Neural progenitor cell (in vitro differentiated cells): ENCODE measurements around the gene TF. TPM values are rescaled to one million over a fixed set of nuclear protein-coding genes. Genes with fewer than 3 reads are reported as not detected.

Experiments
- DNase-seq: peaks from one replicate; pipeline ENCODE4 v3.0.0-alpha.2; 2016; ENCODE audit warnings: low spot score
- H2AFZ ChIP-seq: fragments of 200-600 bp; sonication (generic); replicated peaks from 2 replicates; pipeline ENCODE4 v1.6.1; 2016; ENCODE audit warnings: antibody characterized with exemption
- H3F3A ChIP-seq: fragments of 200-600 bp; sonication (generic); 2 replicates; pipeline ENCODE4 v1.6.1; 2016; ENCODE audit warnings: antibody characterized with exemption, low read depth
- H3K27ac ChIP-seq: fragments of 200-600 bp; sonication (generic); 2 replicates; pipeline ENCODE4 v1.5.1; 2016; ENCODE audit warnings: mild to moderate bottlenecking
- H3K27me3 ChIP-seq: fragments of 200-600 bp; sonication (generic); 2 replicates; pipeline ENCODE4 v1.6.1; 2016; ENCODE audit warnings: mild to moderate bottlenecking, moderate library complexity
- H3K36me3 ChIP-seq: fragments of 200-600 bp; sonication (generic); 2 replicates; pipeline ENCODE4 v1.5.1; 2016
- H3K4me1 ChIP-seq: fragments of 200-600 bp; sonication (generic); 2 replicates; pipeline ENCODE4 v1.6.1; 2016; ENCODE audit warnings: mixed run types
- H3K4me2 ChIP-seq: fragments of 200-600 bp; sonication (generic); 2 replicates; pipeline ENCODE4 v1.6.1; 2016
- H3K4me3 ChIP-seq: fragments of 200-600 bp; sonication (generic); 2 replicates; pipeline ENCODE4 v1.5.1; 2016
- H3K79me2 ChIP-seq: fragments of 200-600 bp; sonication (generic); 2 replicates; pipeline ENCODE4 v1.6.1; 2016; ENCODE audit warnings: low read depth
- H3K9ac ChIP-seq: fragments of 200-600 bp; sonication (generic); 2 replicates; pipeline ENCODE4 v1.6.1; 2016
- H3K9me3 ChIP-seq: fragments of 200-600 bp; sonication (generic); 2 replicates; pipeline ENCODE4 v1.5.1; 2016; ENCODE audit warnings: low read depth
- H4K20me1 ChIP-seq: fragments of 200-600 bp; sonication (generic); 2 replicates; pipeline ENCODE4 v1.6.1; 2016; ENCODE audit warnings: low read depth
- H3K27ac Mint-ChIP-seq: 3 replicates; pipeline ENCODE4 v1.8.0; 2021; ENCODE audit warnings: mixed read lengths
- H3K27me3 Mint-ChIP-seq: 2 replicates; pipeline ENCODE4 v1.8.0; 2022; ENCODE audit warnings: low read depth, mild to moderate bottlenecking, inconsistent platforms, moderate library complexity, mixed read lengths; ENCODE audit not compliant: insufficient read depth
- H3K36me3 Mint-ChIP-seq: 3 replicates; pipeline ENCODE4 v1.8.0; 2021; ENCODE audit warnings: mixed read lengths
- H3K4me1 Mint-ChIP-seq: 3 replicates; pipeline ENCODE4 v1.8.0; 2021; ENCODE audit warnings: mixed read lengths
- H3K4me3 Mint-ChIP-seq: 3 replicates; pipeline ENCODE4 v1.8.0; 2021; ENCODE audit warnings: mild to moderate bottlenecking, moderate library complexity, mixed read lengths
- H3K9me3 Mint-ChIP-seq: 3 replicates; pipeline ENCODE4 v1.8.0; 2020; ENCODE audit warnings: mixed read lengths
- CTCF ChIP-seq: fragments of 200-600 bp; sonication (generic); IDR thresholded peaks from 2 replicates; pipeline ENCODE4 v1.5.1; 2017; ENCODE audit warnings: antibody characterized with exemption, mild to moderate bottlenecking
- EZH2 ChIP-seq: fragments of 200-600 bp; sonication (generic); IDR thresholded peaks from 2 replicates; pipeline ENCODE4 v1.6.1; 2017; ENCODE audit warnings: antibody characterized with exemption, mild to moderate bottlenecking, moderate library complexity
- EZH2phosphoT487 ChIP-seq: fragments of 200-600 bp; sonication (generic); IDR thresholded peaks from 2 replicates; pipeline ENCODE4 v1.6.1; 2017; ENCODE audit warnings: antibody characterized with exemption
- small RNA-seq: library from RNA; depleted of rRNA; stranded (forward); fragments of <200 nt; gene quantifications from one replicate; pipeline ENCODE3, GENCODE V24; 2015
- total RNA-seq: library from RNA; depleted of rRNA; stranded (reverse); fragments of >200 nt; gene quantifications from 2 replicates; pipeline ENCODE4 v1.2.3, GENCODE V29; 2015; ENCODE audit warnings: low replicate concordance

The TF gene
- total RNA-seq, 1 donor from 2014 or later = 0.77 TPM

GRCh38 chr3:133842158-133842557 is 96.0 kb downstream of the TF start:
- no peaks in the 10 kb centered on the region for H3F3A ChIP-seq
- peaks cover 6% of the 10 kb centered on the region for H3K4me1 Mint-ChIP-seq
- H3K4me2 ChIP-seq = no peak overlapping the region
- peaks cover 2% of the 10 kb centered on the region for H3K9me3 Mint-ChIP-seq
- H3K4me3 Mint-ChIP-seq = no peak overlapping the region
- H3K27me3 Mint-ChIP-seq = peaks cover 3% of the 10 kb centered on the region
- no peaks in the 10 kb centered on the region for H3K36me3 ChIP-seq
- H3K27ac Mint-ChIP-seq = no peak overlapping the region
- no peaks in the 10 kb centered on the region for H3K9me3 ChIP-seq
- H3K27me3 ChIP-seq = peaks cover 21% of the 10 kb centered on the region
- no peaks in the 10 kb centered on the region for H3K79me2 ChIP-seq
- no peak overlapping the region for H3K4me3 ChIP-seq
- H3K36me3 Mint-ChIP-seq = peaks cover 2% of the 10 kb centered on the region
- no peak overlapping the region for H3K9ac ChIP-seq
- H4K20me1 ChIP-seq = peaks cover 10% of the 10 kb centered on the region
- DNase-seq = no peak
- TF ChIP-seq EZH2 = no peak
- no peak for TF ChIP-seq EZH2phosphoT487
- no peak for TF ChIP-seq CTCF
- no peak overlapping the region for H3K27ac ChIP-seq
- peaks cover 13% of the 10 kb centered on the region for H3K4me1 ChIP-seq
- H2AFZ ChIP-seq = no peak overlapping the region

GRCh38 chr3:133843634-133844033 is 97.4 kb downstream of the TF start:
- Histone ChIP-seq H3K79me2 (no peaks in the 10 kb centered on the region), H3K9ac (no peak overlapping the region), H3K4me1 (peaks cover 13% of the 10 kb centered on the region), H4K20me1 (peaks cover 10% of the 10 kb centered on the region), H3K36me3 (no peaks in the 10 kb centered on the region), H3K9me3 (no peaks in the 10 kb centered on the region), H3K27ac (no peak overlapping the region), H2AFZ (no peak overlapping the region), H3K4me2 (no peak overlapping the region), H3K27me3 (peaks cover 28% of the 10 kb centered on the region), H3K4me3 (no peak overlapping the region), H3F3A (no peaks in the 10 kb centered on the region)
- H3K4me1 Mint-ChIP-seq = peaks cover 6% of the 10 kb centered on the region
- H3K27me3 Mint-ChIP-seq = peaks cover 3% of the 10 kb centered on the region
- H3K36me3 Mint-ChIP-seq = peaks cover 2% of the 10 kb centered on the region
- DNase-seq = no peak
- TF ChIP-seq EZH2phosphoT487 (no peak), CTCF (no peak), EZH2 (no peak)
- H3K27ac Mint-ChIP-seq = no peak overlapping the region
- H3K4me3 Mint-ChIP-seq = no peak overlapping the region
- peaks cover 2% of the 10 kb centered on the region for H3K9me3 Mint-ChIP-seq

GRCh38 chr3:133845127-133845526 is 98.9 kb downstream of the TF start:
- no peak overlapping the region for H3K27ac Mint-ChIP-seq
- H3K9me3 ChIP-seq = no peaks in the 10 kb centered on the region
- TF ChIP-seq EZH2 (no peak), EZH2phosphoT487 (peak; percentile 62)
- H3K4me2 ChIP-seq = peak overlapping the region; percentile 30
- no peak overlapping the region for H3K9ac ChIP-seq
- H3K9me3 Mint-ChIP-seq = peaks cover 2% of the 10 kb centered on the region
- no peak overlapping the region for H2AFZ ChIP-seq
- H3K4me1 ChIP-seq = peaks cover 13% of the 10 kb centered on the region
- peaks cover 28% of the 10 kb centered on the region for H3K27me3 ChIP-seq
- no peak overlapping the region for H3K4me3 Mint-ChIP-seq
- no peaks in the 10 kb centered on the region for H3K36me3 ChIP-seq
- H4K20me1 ChIP-seq = peaks cover 10% of the 10 kb centered on the region
- DNase-seq = peak; percentile 63
- peaks cover under 1% of the 10 kb centered on the region for H3K27me3 Mint-ChIP-seq
- no peaks in the 10 kb centered on the region for H3F3A ChIP-seq
- H3K36me3 Mint-ChIP-seq = no peaks in the 10 kb centered on the region
- peaks cover 6% of the 10 kb centered on the region for H3K4me1 Mint-ChIP-seq
- no peaks in the 10 kb centered on the region for H3K79me2 ChIP-seq
- no peak overlapping the region for H3K27ac ChIP-seq
- H3K4me3 ChIP-seq = no peak overlapping the region

Small RNA genes within 50 kb of the gene (small RNA-seq; reads per million reads assigned to genes)
- gene RNA5SP140 = not detected

Other genes with a start within 250 kb of the TF start
- 175 and 272 TPM in 2 replicates for gene CDV3, start 172.7 kb upstream of the TF start, total RNA-seq
- gene TOPBP1, start 84.5 kb upstream of the TF start, total RNA-seq = 56.0 and 67.7 TPM in 2 replicates
- 22.9 and 30.2 TPM in 2 replicates for gene SRPRB, start 59.4 kb downstream of the TF start, total RNA-seq
- 7.7 and 10.1 TPM in 2 replicates for gene RAB6B, start 149.5 kb downstream of the TF start, total RNA-seq